GM21423 (cell line): ENCODE measurements around the gene MAP2K1.
"Not testable (repeated sequence)": the region's sequence is repeated elsewhere in the genome, so short reads cannot be mapped to it uniquely, and the experiment has no call there.

Experiments used
- ATAC-seq: cut with Tn5 transposase; IDR thresholded peaks from one replicate; pipeline ENCODE4 v1.9.1; 2021; ENCODE audit warnings: mild to moderate bottlenecking, moderate library complexity; ENCODE audit not compliant: unreplicated experiment

Gene MAP2K1

DNA sequence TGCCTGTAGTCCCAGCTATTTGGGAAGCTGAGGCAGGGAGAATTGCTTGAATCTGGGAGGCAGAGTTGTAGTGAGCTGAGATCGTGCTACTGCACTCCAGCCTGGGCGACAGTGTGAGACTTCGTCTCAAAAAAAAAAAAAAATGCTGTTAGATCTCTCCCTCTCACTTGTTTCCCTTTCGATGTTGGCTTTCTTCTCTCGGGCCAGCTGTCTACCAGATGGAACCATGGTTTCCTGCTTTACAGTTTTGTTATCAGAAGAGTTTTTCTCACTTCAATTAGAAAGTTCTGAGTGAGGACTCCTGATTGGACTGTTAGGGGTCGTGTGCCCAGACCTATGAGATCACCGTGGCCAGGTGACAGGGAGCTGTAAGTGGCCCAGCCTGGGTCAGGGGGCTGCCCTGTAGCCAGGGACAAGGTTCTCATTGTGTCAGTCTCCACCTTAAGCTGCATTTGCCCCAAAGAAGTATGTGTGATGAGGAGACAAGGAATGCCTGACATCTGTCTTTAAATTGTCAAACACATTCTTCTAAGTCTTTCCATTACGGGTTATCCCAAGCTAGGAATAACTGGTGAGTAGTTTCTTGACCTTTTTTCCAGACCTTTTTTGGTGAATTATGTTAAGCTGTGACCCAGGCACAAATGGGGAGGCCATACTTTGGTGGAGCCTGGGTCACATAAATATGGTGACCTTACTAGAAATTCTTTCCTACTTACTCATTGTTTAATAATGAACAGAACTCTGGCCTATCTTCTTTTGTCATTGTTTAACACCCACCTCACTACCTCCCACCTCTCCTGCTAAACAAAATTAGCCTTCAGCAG is 85.7 kb downstream of the MAP2K1 start:
- peak; percentile 80 for ATAC-seq

DNA sequence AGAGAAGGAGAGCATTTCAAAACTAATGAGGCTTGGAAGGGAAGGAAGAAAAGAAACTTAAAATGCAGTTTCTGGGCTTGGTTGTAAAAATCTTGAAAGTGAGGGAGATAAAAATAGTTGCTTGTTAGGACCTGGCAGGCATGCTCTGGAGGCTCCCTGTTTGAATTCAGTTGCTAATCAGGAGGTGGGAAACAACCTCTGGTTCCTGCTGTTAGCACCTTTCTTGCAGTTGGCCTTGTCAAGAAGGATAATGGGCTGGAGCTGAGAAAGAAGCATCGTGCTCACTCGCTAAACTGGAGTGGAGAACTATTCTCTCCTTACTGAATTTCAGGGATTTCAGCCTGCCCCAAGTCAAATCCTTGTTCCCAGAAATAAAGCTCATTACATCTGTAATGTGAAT is 87.4 kb downstream of the MAP2K1 start:
- no peak for ATAC-seq

DNA sequence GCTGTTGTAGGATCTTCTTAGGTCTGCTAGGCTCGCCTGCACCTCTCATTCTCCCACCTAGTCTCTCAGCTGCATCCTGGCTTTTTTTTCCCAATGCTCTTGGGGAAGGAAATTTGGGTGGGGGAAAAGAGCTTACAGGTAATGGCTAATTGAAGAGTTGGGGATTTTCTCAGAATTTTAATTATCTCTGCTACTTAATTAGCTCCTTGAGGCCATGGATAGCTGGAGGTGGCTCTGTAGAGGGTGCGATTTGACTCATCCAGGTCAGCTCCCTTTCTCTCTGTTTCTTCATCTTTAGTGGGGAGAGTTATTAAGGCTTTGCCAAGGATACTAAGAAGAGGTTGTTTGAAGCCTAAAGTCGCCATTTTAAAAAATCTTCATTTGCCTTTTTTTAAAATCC is 88.3 kb downstream of the MAP2K1 start:
- ATAC-seq, result no peak

DNA sequence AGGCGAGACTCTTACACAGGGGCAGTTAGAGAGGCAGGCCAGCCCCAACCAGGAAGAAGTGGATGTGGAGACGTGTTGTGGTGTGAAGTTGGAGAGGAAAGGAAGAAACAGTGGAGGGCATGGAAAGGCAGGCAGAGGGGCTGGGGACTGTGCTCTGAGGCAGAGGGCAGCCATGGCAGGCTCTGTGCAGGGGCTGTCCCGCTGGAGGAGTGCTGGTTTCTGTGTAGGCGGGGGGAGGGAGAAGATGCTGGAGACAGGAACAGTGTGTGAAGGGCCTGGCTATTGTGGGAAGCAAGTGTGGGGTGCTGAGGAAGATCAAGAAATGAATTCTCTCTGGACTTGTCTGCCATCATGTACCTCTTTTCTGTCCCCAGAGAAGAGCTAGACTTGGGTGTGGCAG is 89.8 kb downstream of the MAP2K1 start:
- ATAC-seq, result no peak

DNA sequence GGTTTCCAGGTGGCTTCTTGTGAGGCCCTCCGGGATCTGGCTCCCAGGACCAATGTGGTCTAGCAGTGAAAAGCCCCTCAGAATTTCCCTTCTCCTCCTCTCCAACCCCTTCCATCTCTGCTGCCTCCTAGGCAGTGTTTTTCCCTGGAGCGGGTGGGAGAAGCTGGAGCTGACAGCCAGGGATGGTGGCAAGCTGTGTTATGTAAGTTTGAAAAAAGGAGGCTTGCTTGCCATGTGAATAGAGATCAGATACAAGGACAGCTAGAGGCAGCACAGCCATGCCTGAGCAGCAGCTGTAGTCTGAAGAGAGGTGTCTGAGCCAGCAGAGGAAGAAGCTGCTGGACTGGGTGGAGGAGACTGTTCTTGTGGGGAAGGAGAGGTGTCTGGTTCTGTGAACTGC is 90.3 kb downstream of the MAP2K1 start:
- no peak for ATAC-seq

DNA sequence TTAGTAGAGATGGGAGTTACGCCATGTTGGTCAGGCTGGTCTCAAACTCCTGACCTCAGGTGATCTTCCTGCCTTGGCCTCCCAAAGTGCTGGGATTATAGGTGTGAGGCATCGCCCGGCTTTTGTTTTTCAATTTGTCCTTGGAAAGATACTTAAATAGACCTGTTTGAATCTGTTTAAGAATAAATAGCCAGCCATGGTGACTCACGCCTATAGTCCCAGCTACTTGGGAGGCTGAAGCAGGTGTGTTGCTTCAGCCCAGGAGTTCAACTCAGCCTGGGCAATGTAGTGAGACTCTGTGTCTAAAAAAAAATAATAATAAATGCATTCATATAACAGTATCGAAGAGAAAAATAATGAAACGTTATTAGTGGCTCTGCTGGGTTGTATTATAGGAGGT is 93.6 kb downstream of the MAP2K1 start:
- ATAC-seq, result no peak

DNA sequence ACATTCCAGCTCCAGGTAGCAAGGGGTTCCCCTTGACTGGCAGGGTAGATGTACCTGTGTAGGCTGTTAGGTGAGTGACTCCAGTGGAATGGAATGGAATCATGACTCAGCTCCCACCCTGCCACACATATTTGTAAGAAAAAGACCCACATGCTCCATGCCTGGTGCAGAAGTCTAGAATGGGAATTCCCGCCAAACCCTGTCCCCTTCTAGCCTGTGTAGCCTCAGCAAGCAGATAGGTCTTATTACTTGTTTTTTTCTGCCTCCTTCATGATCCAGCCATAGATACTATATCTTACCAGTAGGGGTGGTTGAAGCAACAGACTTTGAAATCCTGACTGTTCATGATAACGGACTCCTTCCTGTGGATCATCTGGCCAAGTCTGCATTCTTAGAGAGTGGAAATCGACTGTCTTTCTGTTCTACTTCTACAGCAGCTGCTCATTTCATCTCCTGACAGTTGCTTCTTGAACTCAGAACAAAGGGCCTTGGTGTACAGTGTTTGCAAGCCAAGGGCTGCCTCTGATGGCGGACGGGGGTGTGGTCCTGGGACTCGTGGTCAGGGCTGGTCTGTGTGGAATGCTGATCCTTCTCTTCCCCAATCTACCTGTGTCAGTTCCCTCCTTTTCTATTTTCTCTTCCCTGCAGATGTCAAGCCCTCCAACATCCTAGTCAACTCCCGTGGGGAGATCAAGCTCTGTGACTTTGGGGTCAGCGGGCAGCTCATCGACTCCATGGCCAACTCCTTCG is 94.6 kb downstream of the MAP2K1 start:
- no peak for ATAC-seq

DNA sequence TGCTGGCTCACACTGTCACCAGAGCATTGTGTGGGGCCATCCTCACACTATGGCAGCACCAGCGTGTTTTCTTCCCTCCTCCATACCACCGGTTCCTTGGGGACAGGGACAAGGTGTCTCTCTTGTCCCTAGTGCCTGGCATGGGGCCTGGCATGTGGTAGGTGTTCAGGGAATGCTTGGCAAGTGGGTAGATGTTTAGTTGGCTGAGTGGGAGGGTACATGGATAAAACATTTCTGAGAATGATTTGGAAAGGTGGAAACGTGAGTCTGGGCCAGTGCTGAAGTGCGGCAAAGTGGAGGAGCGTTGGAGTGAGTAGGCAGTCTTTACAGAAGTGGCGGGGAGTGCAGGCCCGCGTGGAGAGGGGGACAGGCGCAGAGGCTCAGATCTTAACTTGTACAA is 95.8 kb downstream of the MAP2K1 start:
- ATAC-seq, result no peak

DNA sequence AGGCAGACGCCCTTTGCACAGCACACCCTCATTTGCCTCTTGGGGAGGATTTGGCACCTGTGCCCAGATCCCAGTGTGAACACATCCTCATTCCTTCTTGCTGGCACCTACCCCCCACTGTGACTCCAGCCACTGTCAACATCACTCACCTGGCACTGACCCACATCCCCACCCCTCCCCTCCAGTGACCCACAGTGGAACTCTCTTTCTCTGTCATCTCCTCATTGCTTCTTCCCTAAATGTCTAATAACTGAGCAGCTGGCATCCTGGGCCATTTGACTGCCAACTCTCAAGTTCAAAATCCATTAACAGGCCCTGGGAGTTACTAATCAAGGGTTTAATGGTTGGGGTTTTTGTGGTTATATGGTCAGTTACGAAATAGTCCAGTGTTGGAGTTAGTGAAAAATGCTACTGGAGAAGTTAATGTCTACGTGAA is 96.4 kb downstream of the MAP2K1 start:
- no peak for ATAC-seq

DNA sequence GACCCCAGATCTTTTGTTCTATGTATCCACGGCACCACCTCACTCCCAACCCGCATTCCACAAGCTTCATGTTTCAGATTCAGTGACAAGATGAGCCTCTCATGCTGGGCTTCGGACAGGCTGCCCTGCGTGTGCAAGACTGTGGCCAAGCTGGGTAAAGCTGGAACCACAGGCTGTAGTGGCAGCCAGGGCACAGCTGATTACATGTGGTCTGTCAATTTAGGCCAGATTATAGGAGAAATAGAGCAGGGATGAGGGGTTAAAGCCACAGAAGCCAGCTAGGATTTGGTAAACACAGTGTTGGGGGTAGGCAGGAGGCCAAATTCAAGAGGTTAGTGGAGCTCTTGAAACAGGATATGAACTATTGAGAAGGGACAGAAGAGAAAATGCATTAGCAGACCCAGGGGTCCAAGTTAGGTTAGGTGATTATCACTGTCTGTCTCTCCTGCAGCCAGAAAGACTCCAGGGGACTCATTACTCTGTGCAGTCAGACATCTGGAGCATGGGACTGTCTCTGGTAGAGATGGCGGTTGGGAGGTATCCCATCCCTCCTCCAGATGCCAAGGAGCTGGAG is 97.9 kb downstream of the MAP2K1 start:
- ATAC-seq, result no peak

DNA sequence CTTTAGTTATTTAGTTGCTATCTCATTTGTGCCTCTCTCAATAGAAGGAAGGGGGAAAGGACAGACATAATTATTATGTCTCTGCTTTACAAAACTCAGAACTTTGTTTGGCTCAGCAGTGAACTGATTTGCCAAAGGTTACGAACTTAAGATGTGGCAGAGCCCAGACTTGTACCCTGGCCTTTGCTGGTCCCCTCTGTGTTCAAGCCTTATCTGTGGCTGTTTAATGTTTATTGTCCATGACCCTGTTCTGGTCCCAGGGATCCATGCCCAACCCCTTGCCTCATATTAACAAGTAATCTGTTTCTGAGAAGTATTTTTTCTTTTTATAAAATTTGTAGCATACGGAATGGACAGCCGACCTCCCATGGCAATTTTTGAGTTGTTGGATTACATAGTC is 100.2 kb downstream of the MAP2K1 start:
- no peak for ATAC-seq

DNA sequence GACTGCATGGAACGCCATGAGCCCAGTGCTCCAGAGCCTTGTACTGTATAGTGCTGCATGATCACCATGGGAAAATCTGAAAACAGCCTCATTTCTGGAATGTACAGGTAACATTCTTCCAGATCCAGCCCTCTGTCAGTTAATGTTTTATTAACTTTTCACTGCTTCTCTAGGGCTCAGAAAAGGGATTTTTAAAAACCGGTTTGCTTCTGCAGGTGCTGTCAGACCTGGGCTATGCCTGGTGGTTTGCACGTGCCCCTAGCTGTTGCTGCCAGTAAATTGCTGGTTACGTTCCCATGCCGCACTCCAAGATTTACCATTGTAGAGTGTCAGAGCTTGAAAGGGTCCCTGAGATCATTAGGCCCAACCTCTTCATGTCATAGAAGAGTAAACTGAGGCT is 101.8 kb downstream of the MAP2K1 start:
- ATAC-seq, result no peak

DNA sequence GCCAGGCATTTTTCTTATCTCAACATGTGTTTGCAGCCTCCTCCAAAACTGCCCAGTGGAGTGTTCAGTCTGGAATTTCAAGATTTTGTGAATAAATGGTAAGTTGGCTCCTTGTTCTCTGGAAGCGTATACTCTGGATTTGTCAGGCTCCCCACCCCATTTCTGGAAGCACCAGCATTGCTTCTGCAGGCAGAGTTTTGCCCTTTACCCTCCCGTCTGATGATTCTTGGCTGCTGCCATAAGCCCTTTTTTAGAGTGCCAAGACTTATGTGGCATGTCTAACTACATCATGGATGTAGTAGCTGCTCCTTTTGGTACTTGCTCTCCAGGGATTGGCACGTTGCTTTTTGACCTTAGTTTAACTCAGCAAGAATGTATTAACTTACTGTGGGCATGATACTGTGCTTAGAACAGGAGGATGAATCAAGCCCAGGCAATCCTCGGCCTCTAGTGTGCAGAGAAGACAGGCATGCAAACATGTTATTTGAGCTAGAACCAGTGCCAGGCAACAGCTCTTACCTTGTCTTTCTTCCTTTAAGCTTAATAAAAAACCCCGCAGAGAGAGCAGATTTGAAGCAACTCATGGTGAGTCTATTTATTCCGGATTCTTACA is 102.6 kb downstream of the MAP2K1 start:
- no peak for ATAC-seq

DNA sequence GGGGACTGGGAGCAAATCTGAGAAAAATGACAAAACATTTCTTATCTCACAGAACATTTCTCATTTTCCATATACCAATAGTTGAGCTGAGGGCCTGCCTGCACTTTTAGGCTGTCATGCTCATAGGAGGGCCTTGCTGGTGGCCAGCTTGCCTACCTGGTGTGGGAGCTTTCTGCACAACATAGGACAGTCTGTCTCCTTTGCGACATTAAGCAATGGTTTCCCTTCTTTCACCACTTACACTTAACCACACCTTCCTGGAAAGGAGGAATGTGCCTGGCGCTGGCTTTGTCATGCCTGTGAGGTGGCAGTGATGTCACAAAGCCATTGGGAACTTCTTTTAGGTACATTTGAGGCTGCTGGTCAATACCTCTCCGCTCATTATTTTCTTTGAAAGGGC is 105.1 kb downstream of the MAP2K1 start:
- no peak for ATAC-seq

DNA sequence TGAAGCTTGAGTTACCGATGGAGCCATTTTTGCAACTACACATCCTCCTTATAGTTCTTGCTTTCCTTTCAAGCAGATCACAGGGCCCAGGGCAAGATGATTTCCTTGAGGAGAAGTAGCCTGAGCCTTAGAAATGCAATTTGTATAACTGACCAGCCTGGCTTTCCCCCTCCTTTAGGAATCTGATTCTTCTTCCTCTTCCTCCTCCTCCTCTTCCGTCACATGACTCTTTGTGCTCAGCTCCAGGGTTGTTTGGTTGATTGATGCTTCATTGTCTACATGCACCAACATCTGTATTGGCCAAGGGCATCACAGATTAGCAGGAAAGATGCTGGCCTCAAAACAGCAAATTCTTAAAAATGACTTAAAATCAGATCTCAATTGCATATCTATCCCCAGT is 107.5 kb downstream of the MAP2K1 start:
- no peak for ATAC-seq

DNA sequence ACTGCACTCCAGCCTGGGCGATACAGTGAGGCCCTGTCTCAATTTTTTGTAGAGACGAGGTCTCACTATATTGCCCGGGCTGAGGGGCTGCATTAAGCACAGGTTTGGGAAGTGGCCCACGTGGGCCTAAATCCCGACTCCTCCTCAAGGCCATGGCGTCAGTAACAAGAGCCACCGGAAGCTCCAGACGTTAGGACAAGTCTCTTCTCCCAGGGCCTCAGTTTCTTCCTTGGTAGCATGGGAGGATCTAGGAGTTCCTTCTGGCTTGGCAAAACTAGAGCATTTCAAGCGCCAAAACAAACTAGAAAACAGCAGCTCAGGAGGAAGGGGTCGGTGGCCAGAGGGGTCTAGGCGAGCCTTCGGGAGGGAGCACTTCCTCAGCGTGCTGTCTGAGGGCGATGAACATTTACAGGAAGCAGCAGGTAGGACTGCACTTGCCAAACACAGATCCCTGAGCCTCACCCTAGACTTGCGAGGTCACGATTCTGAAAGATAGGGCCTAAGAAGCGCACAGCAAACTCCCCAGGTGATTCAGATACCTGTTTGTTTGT is 110.3 kb downstream of the MAP2K1 start:
- peak; percentile 10 for ATAC-seq

DNA sequence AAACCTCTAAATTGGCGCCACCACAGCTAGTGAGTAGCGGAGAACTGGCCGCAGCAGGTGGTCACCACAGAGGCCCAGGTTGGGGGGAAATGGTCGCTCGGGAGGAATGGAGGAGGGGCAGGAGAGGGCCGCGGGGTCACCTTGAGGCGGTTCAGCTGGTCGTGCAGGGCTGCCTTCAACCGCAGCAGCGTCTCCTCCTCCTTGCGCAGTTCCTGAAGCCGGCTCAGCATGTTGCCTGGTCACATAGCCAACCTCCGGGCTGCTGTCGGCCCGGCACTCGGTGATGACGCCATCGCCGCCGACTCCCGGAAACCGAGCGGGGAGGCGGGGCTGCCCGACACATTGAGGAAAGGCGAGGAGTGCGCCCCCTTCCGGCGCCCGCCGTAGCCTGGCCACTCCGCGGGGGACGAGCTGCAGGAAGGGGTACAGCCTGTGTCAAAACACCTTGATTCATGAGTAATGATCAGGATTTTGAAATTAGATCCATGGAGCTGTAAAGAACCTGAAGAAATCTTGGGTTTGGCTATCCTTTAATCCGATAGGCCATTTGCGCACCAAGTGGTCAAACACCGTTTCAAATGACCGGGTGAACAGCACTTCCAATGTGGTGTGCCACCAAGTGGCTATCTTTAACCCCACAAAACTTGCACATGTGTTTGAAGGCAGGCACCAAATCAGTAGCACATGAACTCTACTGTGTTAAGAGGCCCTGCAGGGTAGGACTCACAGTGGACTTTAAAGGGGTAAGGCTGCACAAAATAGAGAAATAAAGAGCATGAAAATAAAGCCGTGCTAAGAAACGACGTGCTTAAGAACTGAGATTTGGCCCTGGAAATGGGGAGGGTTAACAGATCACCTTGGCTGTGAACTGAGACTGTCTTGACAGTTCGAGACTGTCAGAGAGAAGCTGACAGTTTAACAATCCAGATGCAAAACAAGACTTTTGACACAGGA is 111.1 kb downstream of the MAP2K1 start, which contains the start of gene SNAPC5:
Gene SNAPC5 (minus strand): TSS at position 261 of the 954 bp plus-strand sequence. CDS start 31 bp downstream, at position 230.
- ATAC-seq, result peak; percentile 86

DNA sequence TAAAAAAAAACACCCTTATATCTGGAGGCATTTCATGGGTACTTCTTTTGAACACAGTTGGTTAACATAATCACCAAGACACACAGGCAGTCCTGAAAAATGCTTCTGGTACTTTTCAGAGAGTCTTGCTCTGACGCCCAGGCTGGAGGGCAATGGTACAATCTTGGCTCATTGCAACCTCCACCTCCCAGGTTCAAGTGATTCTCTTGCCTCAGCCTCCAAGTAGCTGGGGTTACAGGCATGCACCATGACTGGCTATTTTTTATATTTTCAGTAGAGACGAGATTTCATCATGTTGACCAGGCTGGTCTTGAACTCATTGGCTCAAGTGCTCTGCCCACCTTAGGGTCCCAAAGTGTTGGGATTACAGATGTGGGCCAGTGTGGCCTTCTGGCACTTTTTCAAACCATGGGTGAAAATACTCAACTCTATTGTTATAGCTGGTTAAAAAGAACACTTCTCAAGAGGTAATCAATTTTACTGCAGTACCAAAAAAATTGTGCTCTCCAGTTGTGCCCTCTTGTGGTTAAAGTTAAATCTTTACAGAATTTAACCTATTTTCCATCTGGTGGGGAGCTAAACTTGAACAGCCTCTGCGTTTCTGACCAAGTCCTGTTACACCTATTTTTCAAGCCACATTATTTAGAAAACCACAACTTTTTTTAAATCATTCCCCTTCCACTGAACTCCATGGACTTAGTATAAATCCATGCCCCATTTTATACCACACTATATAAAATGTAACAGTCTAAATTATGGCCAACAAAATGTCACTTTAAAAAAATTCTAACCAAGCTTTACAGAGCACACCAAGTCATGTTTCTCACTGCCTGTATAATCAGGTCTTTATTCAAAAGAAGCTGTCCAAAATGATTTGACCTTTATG is 112.0 kb downstream of the MAP2K1 start:
- no peak for ATAC-seq

DNA sequence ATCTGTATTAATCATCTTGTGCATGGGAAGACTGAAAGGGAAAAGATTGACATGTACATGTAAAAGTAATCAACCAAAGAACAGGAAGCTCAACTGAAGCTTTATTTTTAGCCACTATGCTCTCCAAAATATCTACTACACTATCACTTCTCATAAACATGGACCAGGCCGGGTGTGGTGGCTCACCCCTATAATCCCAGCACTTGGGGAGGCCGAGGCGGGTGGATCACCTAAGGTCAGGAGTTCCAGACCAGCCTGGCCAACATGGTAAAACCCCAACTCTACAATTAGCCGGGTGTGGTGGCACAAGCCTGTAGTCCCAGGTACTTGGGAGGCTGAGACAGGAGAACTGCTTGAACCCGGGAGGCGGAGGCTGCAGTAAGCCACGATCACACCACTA is 113.6 kb downstream of the MAP2K1 start:
- ATAC-seq, result not testable (repeated sequence)
